RWPE2 (cell line): ENCODE results near the gene PON2.
"Not testable (repeated sequence)": the region's sequence is repeated elsewhere in the genome, so short reads cannot be mapped to it uniquely, and the experiment has no call there.

Experiments
- ATAC-seq: fragments of 200-7000 bp; cut with Tn5 transposase; 3 replicates; pipeline ENCODE4 v1.9.1; 2021; ENCODE audit warnings: low read depth
- DNase-seq: peaks from one replicate; pipeline ENCODE4 v3.0.0-alpha.2; 2020; ENCODE audit warnings: low spot score
- H3K27ac ChIP-seq: fragments of 450-650 bp; 2 replicates; pipeline ENCODE4 v1.5.1; 2017; ENCODE audit warnings: mild to moderate bottlenecking; ENCODE audit not compliant: poor library complexity, severe bottlenecking
- H3K27me3 ChIP-seq: fragments of 250-450 bp; sonication (Bioruptor Pico); 2 replicates; pipeline ENCODE4 v1.5.1; 2021; ENCODE audit warnings: mild to moderate bottlenecking, moderate library complexity; ENCODE audit not compliant: insufficient read depth, poor library complexity, severe bottlenecking
- H3K36me3 ChIP-seq: fragments of 250-450 bp; sonication (Bioruptor Pico); 2 replicates; pipeline ENCODE4 v1.5.1; 2020; ENCODE audit warnings: low read depth, mild to moderate bottlenecking, moderate library complexity
- H3K4me1 ChIP-seq: fragments of 250-450 bp; sonication (Bioruptor Pico); 2 replicates; pipeline ENCODE4 v1.5.1; 2021; ENCODE audit warnings: mild to moderate bottlenecking, moderate library complexity; ENCODE audit not compliant: insufficient read depth, poor library complexity, severe bottlenecking
- H3K4me3 ChIP-seq: fragments of 250-450 bp; sonication (Bioruptor Pico); 2 replicates; pipeline ENCODE4 v1.5.1; 2021; ENCODE audit warnings: mild to moderate bottlenecking, moderate library complexity; ENCODE audit not compliant: severe bottlenecking
- H3K9me3 ChIP-seq: fragments of 250-450 bp; sonication (Bioruptor Pico); 2 replicates; pipeline ENCODE4 v1.5.1; 2021; ENCODE audit warnings: mild to moderate bottlenecking, moderate library complexity; ENCODE audit not compliant: severe bottlenecking
- CTCF ChIP-seq: fragments of 450-650 bp; IDR thresholded peaks from one replicate; pipeline ENCODE4 v1.5.1; 2017; ENCODE audit warnings: mild to moderate bottlenecking, moderate library complexity; ENCODE audit not compliant: poor library complexity, severe bottlenecking

PON2 gene

GRCh38 chr7:95394370-95394769 is 40.5 kb downstream of the PON2 start:
- no peak overlapping the region for H3K27ac ChIP-seq

GRCh38 chr7:95391761-95392160 is 43.1 kb downstream of the PON2 start:
- Histone ChIP-seq H3K27ac (no peak overlapping the region), H3K36me3 (no peaks in the 10 kb centered on the region), H3K4me3 (no peak overlapping the region), H3K27me3 (peaks cover 6% of the 10 kb centered on the region), H3K9me3 (no peaks in the 10 kb centered on the region), H3K4me1 (no peaks in the 10 kb centered on the region)
- no peak for TF ChIP-seq CTCF
- DNase-seq (no peak), ATAC-seq (no peak)

More at GRCh38 chr7:95394370-95394769, 40.5 kb downstream of the PON2 start:
- H3K36me3 ChIP-seq: no peaks in the 10 kb centered on the region
- peaks cover 6% of the 10 kb centered on the region for H3K27me3 ChIP-seq
- no peaks in the 10 kb centered on the region for H3K9me3 ChIP-seq
- DNase-seq: no peak
- no peak overlapping the region for H3K4me3 ChIP-seq
- ATAC-seq: no peak
- no peak for TF ChIP-seq CTCF
- no peaks in the 10 kb centered on the region for H3K4me1 ChIP-seq

- no peak for TF ChIP-seq CTCF
- H3K36me3 ChIP-seq: no peaks in the 10 kb centered on the region
- ATAC-seq: no peak
- H3K4me3 ChIP-seq: no peak overlapping the region
- no peak for DNase-seq
- H3K4me1 ChIP-seq: no peaks in the 10 kb centered on the region
- H3K9me3 ChIP-seq: no peaks in the 10 kb centered on the region
- no peak overlapping the region for H3K27ac ChIP-seq
- H3K27me3 ChIP-seq: no peaks in the 10 kb centered on the region
Observed at GRCh38 chr7:95389516-95389915, 45.3 kb downstream of the PON2 start.

- not testable (repeated sequence) for H3K27ac ChIP-seq, H3K9me3 ChIP-seq, H3K36me3 ChIP-seq, H3K27me3 ChIP-seq, H3K4me1 ChIP-seq, ATAC-seq, DNase-seq, H3K4me3 ChIP-seq
Observed at GRCh38 chr7:95379457-95379856, 55.4 kb downstream of the PON2 start.

GRCh38 chr7:95376632-95377400 is 58.0 kb downstream of the PON2 start:
- TF ChIP-seq CTCF: no peak
- DNase-seq (no peak), ATAC-seq (no peak)
- Histone ChIP-seq H3K36me3 (no peaks in the 10 kb centered on the region), H3K4me1 (no peaks in the 10 kb centered on the region), H3K9me3 (no peaks in the 10 kb centered on the region), H3K27me3 (no peaks in the 10 kb centered on the region), H3K27ac (no peak overlapping the region), H3K4me3 (no peak overlapping the region)
